HL-60 (cell line): ENCODE results near the gene CCDC192.

Source experiments
- POLR2AphosphoS5 ChIP-seq: IDR thresholded peaks from 2 replicates; pipeline ENCODE4 v1.6.1; 2012; ENCODE audit warnings: low read depth
- REST ChIP-seq: IDR thresholded peaks from 2 replicates; pipeline ENCODE4 v1.6.1; 2012; ENCODE audit warnings: low read depth; ENCODE audit not compliant: insufficient replicate concordance
- SPI1 ChIP-seq: IDR thresholded peaks from 2 replicates; pipeline ENCODE4 v1.6.1; 2012; ENCODE audit warnings: low read depth, mild to moderate bottlenecking, borderline replicate concordance
- TF ChIP-seq, protein P1 (sequence below): IDR thresholded peaks from one replicate; pipeline ENCODE4 v1.5.1; 2011; ENCODE audit warnings: low read length, control low read depth, inconsistent platforms; ENCODE audit not compliant: insufficient read depth

GRCh38 chr5:127962491-127962890 lies 259.3 kb downstream of the CCDC192 start:
- TF ChIP-seq, protein P1, sequence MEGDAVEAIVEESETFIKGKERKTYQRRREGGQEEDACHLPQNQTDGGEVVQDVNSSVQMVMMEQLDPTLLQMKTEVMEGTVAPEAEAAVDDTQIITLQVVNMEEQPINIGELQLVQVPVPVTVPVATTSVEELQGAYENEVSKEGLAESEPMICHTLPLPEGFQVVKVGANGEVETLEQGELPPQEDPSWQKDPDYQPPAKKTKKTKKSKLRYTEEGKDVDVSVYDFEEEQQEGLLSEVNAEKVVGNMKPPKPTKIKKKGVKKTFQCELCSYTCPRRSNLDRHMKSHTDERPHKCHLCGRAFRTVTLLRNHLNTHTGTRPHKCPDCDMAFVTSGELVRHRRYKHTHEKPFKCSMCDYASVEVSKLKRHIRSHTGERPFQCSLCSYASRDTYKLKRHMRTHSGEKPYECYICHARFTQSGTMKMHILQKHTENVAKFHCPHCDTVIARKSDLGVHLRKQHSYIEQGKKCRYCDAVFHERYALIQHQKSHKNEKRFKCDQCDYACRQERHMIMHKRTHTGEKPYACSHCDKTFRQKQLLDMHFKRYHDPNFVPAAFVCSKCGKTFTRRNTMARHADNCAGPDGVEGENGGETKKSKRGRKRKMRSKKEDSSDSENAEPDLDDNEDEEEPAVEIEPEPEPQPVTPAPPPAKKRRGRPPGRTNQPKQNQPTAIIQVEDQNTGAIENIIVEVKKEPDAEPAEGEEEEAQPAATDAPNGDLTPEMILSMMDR, result no peak
- TF ChIP-seq SPI1 (no peak), POLR2AphosphoS5 (no peak), REST (no peak)
